Uterus (tissue), 4 donors: Measurements from ENCODE around the gene KCNJ18. TPM values are rescaled to one million over a fixed set of nuclear protein-coding genes. Genes with fewer than 3 reads are reported as not detected.
"Not testable (repeated sequence)": the region's sequence is repeated elsewhere in the genome, so short reads cannot be mapped to it uniquely, and the experiment has no call there.

ENCODE experiments used
- DNase-seq, 2 donors: peaks; one replicate each; pipeline ENCODE4 v3.0.0-alpha.2; 2019 to 2020
- H3K27ac ChIP-seq, 2 donors: fragments of 200-600 bp; sonication (generic); 1 replicate in 1 of 2; 2 replicates in 1 of 2; pipeline ENCODE4 v1.5.1; 2016 to 2018
- H3K27me3 ChIP-seq, 2 donors: fragments of 200-600 bp; sonication (generic); one replicate each; pipeline ENCODE4 v1.5.1; 2018 to 2019; ENCODE audit warnings: control low read depth in 1 of 2
- H3K36me3 ChIP-seq, 2 donors: fragments of 200-600 bp; sonication (generic); one replicate each; pipeline ENCODE4 v1.5.1; 2019; ENCODE audit warnings: control low read depth in 1 of 2
- H3K4me1 ChIP-seq, 2 donors: fragments of 200-600 bp; sonication (generic); one replicate each; pipeline ENCODE4 v1.5.1; 2018 to 2019; ENCODE audit warnings: control low read depth in 1 of 2
- H3K4me3 ChIP-seq, 2 donors: fragments of 200-600 bp; sonication (generic); 1 replicate in 1 of 2; 2 replicates in 1 of 2; pipeline ENCODE4 v1.5.1; 2018 to 2019; ENCODE audit warnings: mild to moderate bottlenecking in 1 of 2
- H3K9me3 ChIP-seq, 2 donors: fragments of 200-600 bp; sonication (generic); one replicate each; pipeline ENCODE4 v1.5.1; 2019; ENCODE audit warnings: control low read depth in 1 of 2
- intact Hi-C: fragments of 100-400 bp; cut with DNase I; formaldehyde crosslinking; loops from one replicate; pipeline ENCODE4 v1.15.1; 2023; ENCODE audit warnings: low total_unique reads
- total RNA-seq, 4 donors: library from RNA; depleted of rRNA in 3 of 4; stranded (reverse); fragments of >200 nt in 3 of 4; gene quantifications; one replicate each; pipeline versions ENCODE4 v1.1.0 to v1.2.4, GENCODE V29; 2014 to 2023
- donor health status: DM: yes; HTN: yes; CAD: no.

The KCNJ18 gene
- not detected for total RNA-seq

DNA sequence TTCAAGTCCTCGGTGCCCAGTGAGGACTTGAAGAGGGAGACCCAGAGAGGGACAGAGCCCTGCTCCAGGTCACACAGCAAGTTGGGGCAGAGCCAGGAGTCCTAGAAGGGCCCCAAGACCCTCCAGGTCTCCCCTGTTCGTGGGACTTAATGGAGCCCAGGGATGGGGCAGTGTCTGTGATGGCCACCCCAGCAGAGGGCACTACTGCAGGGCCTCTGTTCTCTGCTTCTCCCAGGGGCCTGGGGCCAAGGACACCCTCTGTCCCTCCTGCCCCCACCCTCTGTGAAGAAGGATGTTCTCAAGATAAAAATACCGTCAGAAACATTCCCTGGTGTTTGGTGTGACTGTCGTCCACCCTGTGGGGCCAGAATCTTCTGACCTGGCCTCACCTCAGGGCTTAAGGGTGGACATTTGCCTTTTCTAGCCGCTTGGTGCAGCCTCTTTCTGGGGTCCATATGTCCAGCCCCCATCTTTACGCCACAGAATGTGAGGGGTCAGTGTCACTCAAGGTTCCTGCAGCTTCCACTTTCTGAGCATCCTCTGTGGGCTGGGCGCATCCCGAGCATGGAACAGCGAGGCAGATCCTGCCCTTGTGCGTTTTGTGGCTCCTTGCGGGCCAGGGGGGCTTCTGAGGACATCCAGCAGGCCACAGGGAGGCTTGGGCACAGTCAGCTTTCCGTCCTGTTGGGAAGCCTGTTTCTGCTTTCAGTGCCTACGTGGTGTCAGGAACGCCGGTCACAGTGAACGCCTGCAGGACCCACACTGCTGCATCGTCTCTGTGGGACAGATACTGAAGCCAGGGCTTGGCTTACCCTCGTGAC, at the start of gene KCNJ18:
TSS of gene KCNJ18 (plus strand) at position 641 of the 821 bp plus-strand sequence. CDS start 10,264 bp downstream, outside the sequence.
- H3K4me3 ChIP-seq, intact Hi-C loops, H3K36me3 ChIP-seq, H3K4me1 ChIP-seq, DNase-seq, H3K27ac ChIP-seq, H3K9me3 ChIP-seq, H3K27me3 ChIP-seq: not testable (repeated sequence)

DNA sequence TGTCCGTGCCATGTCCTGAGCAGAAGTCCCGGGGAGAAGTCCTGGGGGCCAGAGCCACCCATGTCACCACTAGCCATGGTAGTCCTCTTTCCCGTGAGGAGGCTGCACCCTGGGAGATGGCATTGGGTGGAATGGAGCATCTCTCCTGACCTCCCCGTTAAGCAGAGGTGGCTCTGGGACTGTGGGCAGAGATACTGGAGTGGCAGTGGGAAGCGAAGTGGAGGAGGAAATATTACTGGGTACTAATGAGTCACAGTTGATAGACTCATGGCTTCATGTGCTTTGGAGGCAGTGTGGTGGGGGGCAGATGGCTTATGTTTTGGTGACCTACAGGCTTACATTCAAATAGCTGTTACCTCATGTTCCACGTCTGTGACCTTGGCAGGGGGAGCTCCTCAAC, 44.2 kb upstream of the KCNJ18 start:
- intact Hi-C loops, H3K27ac ChIP-seq, H3K27me3 ChIP-seq: not testable (repeated sequence)

GRCh38 chr17:21650043-21650442, 42.3 kb upstream of the KCNJ18 start:
- H3K4me1 ChIP-seq, H3K9me3 ChIP-seq, H3K4me3 ChIP-seq, H3K27ac ChIP-seq, H3K36me3 ChIP-seq, H3K27me3 ChIP-seq, DNase-seq, intact Hi-C loops: not testable (repeated sequence)

More for the DNA sequence above, 44.2 kb upstream of the KCNJ18 start:
- DNase-seq, H3K4me3 ChIP-seq, H3K9me3 ChIP-seq, H3K4me1 ChIP-seq, H3K36me3 ChIP-seq: not testable (repeated sequence)

DNA sequence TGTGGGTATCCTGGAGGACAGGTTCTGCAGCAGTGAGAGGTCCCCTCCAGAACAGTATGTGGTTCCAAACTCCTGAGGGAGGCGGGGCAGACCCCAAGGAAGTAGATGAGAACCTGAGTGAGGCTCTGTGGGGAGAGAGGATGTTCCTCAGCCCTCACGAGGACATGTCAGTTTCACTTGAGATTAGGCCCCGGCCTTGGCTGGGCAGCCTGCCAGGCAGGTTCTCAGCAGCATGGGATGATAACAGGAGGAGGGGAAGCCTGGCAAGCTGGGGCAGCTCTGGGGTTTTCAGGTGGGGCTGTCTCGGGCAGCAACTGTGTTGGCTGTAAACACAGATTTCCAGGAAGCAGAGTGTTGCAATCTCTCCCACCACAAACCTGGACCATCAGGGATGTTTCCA, 40.3 kb upstream of the KCNJ18 start:
- DNase-seq, intact Hi-C loops: not testable (repeated sequence)

DNA sequence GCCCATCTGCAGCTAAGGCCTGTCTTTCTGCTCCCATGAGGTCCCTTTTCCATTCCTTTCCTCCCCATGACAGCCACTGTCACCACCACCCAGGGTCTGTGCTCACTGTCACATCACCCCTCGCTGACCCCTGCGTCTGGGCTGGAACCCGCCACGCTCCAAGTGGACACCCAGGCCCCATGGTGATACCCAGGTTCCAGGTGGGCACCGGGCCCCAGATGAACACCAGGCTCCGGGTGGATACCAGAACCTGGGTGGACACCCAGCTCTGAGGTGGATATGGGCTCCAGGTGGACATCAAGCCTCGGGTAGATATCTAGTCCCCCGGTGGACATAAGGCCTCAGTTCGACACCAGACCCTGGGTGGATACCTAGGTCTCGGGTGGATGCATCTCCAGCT, 39.1 kb upstream of the KCNJ18 start:
- intact Hi-C loops, result not testable (repeated sequence)

More for the DNA sequence above, 40.3 kb upstream of the KCNJ18 start:
- H3K9me3 ChIP-seq, H3K4me3 ChIP-seq, H3K36me3 ChIP-seq, H3K4me1 ChIP-seq, H3K27me3 ChIP-seq, H3K27ac ChIP-seq: not testable (repeated sequence)

GRCh38 chr17:21656518-21657309, 35.6 kb upstream of the KCNJ18 start:
- H3K9me3 ChIP-seq, H3K4me3 ChIP-seq, H3K27ac ChIP-seq, H3K4me1 ChIP-seq, DNase-seq, H3K36me3 ChIP-seq, intact Hi-C loops, H3K27me3 ChIP-seq: not testable (repeated sequence)

More for the DNA sequence above, 39.1 kb upstream of the KCNJ18 start:
- not testable (repeated sequence) for H3K4me3 ChIP-seq, H3K36me3 ChIP-seq, DNase-seq, H3K27me3 ChIP-seq, H3K27ac ChIP-seq, H3K9me3 ChIP-seq, H3K4me1 ChIP-seq

- H3K4me1 ChIP-seq, H3K27ac ChIP-seq, DNase-seq, H3K36me3 ChIP-seq, H3K4me3 ChIP-seq, H3K27me3 ChIP-seq, intact Hi-C loops, H3K9me3 ChIP-seq: not testable (repeated sequence)
Observed at GRCh38 chr17:21659635-21660034, 32.7 kb upstream of the KCNJ18 start.

DNA sequence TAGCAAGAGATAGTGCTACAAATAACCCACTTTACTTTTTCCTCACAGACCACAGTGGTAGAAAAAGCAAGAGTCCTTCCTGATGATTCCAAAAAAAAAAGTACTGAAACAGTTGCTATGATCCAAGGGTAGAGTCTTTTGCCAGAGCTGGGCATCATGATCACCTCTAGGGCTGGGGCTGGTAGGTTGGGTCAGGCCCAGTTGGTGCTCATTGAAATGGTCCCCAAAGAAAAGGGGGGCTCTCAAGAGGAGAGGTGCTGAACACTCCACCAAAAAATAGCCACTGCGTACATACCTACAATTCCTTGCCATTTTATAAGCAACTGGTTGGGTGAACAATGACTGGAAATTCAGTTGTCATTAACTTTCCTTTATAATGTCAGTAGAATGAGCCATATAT, 30.9 kb upstream of the KCNJ18 start:
- H3K4me3 ChIP-seq, H3K4me1 ChIP-seq, H3K27ac ChIP-seq, H3K27me3 ChIP-seq, H3K9me3 ChIP-seq, intact Hi-C loops, DNase-seq, H3K36me3 ChIP-seq: not testable (repeated sequence)

DNA sequence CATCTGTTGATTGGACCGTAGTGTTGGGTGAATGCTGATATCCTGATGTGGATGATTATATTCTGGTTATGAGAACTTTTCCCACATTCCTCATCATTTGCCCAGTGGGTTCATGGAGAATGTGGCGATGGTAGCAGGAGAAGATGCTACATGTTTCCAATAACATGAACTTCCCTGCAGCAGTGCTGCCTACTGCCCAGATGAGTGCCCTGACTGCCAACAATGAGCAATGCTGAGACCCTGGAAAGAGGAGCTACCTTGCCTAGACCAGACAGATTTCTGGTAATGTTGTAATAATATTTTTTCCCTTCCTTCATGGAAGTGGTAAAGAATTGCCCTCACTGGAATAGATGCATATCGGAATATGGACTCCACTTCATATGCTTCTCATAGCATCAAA, 29.2 kb upstream of the KCNJ18 start:
- H3K4me3 ChIP-seq, H3K27ac ChIP-seq, intact Hi-C loops: not testable (repeated sequence)

GRCh38 chr17:21663614-21664474, 28.5 kb upstream of the KCNJ18 start:
- DNase-seq, intact Hi-C loops, H3K4me3 ChIP-seq, H3K27me3 ChIP-seq, H3K36me3 ChIP-seq, H3K9me3 ChIP-seq, H3K27ac ChIP-seq, H3K4me1 ChIP-seq: not testable (repeated sequence)

More for the DNA sequence above, 29.2 kb upstream of the KCNJ18 start:
- not testable (repeated sequence) for H3K36me3 ChIP-seq, DNase-seq, H3K9me3 ChIP-seq, H3K27me3 ChIP-seq, H3K4me1 ChIP-seq

DNA sequence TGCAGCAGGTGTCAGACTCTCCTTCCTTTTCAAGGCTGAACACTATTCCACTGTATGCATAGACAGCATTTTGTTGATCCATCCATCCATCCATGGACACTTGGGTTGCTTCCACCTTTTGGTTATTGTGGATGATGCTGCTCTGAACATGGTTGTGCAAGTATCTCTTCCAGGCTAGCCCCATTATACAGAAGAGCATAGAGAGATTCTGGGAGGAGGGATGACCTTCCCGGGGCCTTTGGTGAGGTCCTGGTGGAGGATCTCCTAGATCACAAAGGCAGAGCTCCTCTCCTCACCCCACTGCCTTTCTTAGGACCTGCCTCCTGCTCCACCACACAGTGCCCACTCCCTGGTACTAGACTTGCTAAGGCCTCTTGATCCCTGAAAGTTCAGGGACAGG, 27.2 kb upstream of the KCNJ18 start:
- H3K9me3 ChIP-seq, intact Hi-C loops, H3K36me3 ChIP-seq, H3K27me3 ChIP-seq, DNase-seq, H3K4me1 ChIP-seq, H3K4me3 ChIP-seq, H3K27ac ChIP-seq: not testable (repeated sequence)

- H3K27me3 ChIP-seq, intact Hi-C loops, H3K27ac ChIP-seq, H3K4me1 ChIP-seq, H3K36me3 ChIP-seq, H3K4me3 ChIP-seq, H3K9me3 ChIP-seq: not testable (repeated sequence)
- DNase-seq, result peak in 1 of 2 donors; percentile 13
Observed at GRCh38 chr17:21665935-21666493, 26.3 kb upstream of the KCNJ18 start.
